ENCODE data around the gene SLC16A1.

SLC16A1 gene

GRCh38 chr1:112974646-112975045 lies 18.6 kb upstream of the SLC16A1 start:
- TF ChIP-seq NFIC (IDR thresholded peaks at IDR 0.05) = no peak
- TF ChIP-seq YY1 (IDR thresholded peaks at IDR 0.05; ENCODE audit: low read depth) = no peak
- TF ChIP-seq TAF1 (IDR thresholded peaks at IDR 0.05; ENCODE audit: low read depth) = no peak
- TF ChIP-seq RAD21 (IDR thresholded peaks at IDR 0.05; ENCODE audit: low read depth) = no peak
- no peak for TF ChIP-seq USF1 (IDR thresholded peaks at IDR 0.05)
- no peak for TF ChIP-seq CEBPB (IDR thresholded peaks at IDR 0.05)
- TF ChIP-seq TCF12 (IDR thresholded peaks at IDR 0.05; ENCODE audit: low read depth) = no peak
- no peak for TF ChIP-seq TEAD4 (IDR thresholded peaks at IDR 0.05)
- TF ChIP-seq, protein P1, sequence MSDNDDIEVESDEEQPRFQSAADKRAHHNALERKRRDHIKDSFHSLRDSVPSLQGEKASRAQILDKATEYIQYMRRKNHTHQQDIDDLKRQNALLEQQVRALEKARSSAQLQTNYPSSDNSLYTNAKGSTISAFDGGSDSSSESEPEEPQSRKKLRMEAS (IDR thresholded peaks at IDR 0.05) = no peak
- TF ChIP-seq CREB1 (IDR thresholded peaks at IDR 0.05; ENCODE audit: low read depth) = no peak
- no peak for TF ChIP-seq ZBTB7A (IDR thresholded peaks at IDR 0.05; ENCODE audit: low read depth)
- no peak for TF ChIP-seq EGR1 (IDR thresholded peaks at IDR 0.05)
- TF ChIP-seq FOXM1 (IDR thresholded peaks at IDR 0.05; ENCODE audit: borderline replicate concordance, low read depth) = no peak

DNA sequence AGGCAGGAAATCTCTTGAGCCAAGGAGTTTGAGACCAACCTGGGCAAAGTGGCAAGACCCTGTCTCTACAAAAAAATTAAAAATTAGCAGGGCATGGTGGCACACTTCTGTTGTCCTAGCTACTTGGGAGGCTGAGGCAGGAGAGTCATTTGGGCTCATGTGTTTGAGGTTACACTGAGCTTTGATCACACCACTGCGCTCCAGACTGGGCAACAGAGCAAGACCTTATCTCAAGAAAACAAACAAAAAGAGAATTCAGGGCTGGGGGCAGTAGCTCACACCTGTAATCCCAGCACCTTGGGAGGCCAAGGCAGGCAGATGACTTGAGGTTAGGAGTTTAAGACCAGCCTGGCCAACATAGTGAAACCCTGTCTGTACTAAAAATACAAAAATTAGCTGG lies 17.8 kb upstream of the SLC16A1 start:
- TF ChIP-seq, protein P1 (IDR thresholded peaks at IDR 0.05) = no peak
- no peak for TF ChIP-seq YY1 (IDR thresholded peaks at IDR 0.05; ENCODE audit: low read depth)
- no peak for TF ChIP-seq USF1 (IDR thresholded peaks at IDR 0.05)
- TF ChIP-seq, protein P2, sequence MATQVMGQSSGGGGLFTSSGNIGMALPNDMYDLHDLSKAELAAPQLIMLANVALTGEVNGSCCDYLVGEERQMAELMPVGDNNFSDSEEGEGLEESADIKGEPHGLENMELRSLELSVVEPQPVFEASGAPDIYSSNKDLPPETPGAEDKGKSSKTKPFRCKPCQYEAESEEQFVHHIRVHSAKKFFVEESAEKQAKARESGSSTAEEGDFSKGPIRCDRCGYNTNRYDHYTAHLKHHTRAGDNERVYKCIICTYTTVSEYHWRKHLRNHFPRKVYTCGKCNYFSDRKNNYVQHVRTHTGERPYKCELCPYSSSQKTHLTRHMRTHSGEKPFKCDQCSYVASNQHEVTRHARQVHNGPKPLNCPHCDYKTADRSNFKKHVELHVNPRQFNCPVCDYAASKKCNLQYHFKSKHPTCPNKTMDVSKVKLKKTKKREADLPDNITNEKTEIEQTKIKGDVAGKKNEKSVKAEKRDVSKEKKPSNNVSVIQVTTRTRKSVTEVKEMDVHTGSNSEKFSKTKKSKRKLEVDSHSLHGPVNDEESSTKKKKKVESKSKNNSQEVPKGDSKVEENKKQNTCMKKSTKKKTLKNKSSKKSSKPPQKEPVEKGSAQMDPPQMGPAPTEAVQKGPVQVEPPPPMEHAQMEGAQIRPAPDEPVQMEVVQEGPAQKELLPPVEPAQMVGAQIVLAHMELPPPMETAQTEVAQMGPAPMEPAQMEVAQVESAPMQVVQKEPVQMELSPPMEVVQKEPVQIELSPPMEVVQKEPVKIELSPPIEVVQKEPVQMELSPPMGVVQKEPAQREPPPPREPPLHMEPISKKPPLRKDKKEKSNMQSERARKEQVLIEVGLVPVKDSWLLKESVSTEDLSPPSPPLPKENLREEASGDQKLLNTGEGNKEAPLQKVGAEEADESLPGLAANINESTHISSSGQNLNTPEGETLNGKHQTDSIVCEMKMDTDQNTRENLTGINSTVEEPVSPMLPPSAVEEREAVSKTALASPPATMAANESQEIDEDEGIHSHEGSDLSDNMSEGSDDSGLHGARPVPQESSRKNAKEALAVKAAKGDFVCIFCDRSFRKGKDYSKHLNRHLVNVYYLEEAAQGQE (IDR thresholded peaks at IDR 0.05; ENCODE audit: low read depth) = no peak
- no peak for TF ChIP-seq CREB1 (IDR thresholded peaks at IDR 0.05; ENCODE audit: low read depth)
- no peak for TF ChIP-seq RAD21 (IDR thresholded peaks at IDR 0.05; ENCODE audit: low read depth)
- no peak for TF ChIP-seq EGR1 (IDR thresholded peaks at IDR 0.05)
- no peak for TF ChIP-seq CEBPB (IDR thresholded peaks at IDR 0.05)
- TF ChIP-seq ZBTB7A (IDR thresholded peaks at IDR 0.05; ENCODE audit: low read depth) = no peak
- TF ChIP-seq TAF1 (IDR thresholded peaks at IDR 0.05; ENCODE audit: low read depth) = no peak
- no peak for TF ChIP-seq FOXM1 (IDR thresholded peaks at IDR 0.05; ENCODE audit: borderline replicate concordance, low read depth)
- TF ChIP-seq TEAD4 (IDR thresholded peaks at IDR 0.05) = no peak
- TF ChIP-seq NFIC (IDR thresholded peaks at IDR 0.05) = no peak
- no peak for TF ChIP-seq TCF12 (IDR thresholded peaks at IDR 0.05; ENCODE audit: low read depth)
- no peak for TF ChIP-seq EP300 (IDR thresholded peaks at IDR 0.05; ENCODE audit: borderline replicate concordance)

DNA sequence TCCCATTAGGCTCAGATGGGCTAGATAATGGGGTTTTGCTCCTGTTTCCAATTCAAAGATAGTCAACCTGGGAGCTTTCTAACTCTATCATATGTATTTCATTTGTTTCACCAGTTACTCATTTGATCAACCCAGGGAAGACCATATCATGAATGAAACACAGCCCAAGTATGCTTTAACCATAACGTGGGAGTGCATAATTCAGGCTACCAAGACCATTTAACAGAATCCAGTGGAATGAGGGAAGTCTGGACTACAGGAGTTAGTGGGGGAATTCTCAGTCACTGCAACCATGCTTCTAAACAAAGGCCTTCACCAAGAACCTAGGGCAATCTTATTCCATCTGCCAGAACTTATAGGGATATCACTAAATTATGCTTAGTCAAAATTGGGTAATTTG lies 15.0 kb upstream of the SLC16A1 start:
- TF ChIP-seq, protein P2 (IDR thresholded peaks at IDR 0.05; ENCODE audit: low read depth) = no peak
- TF ChIP-seq NFIC (IDR thresholded peaks at IDR 0.05) (no peak), CREB1 (IDR thresholded peaks at IDR 0.05; ENCODE audit: low read depth) (no peak), TEAD4 (IDR thresholded peaks at IDR 0.05) (no peak), ZBTB7A (IDR thresholded peaks at IDR 0.05; ENCODE audit: low read depth) (no peak), EP300 (IDR thresholded peaks at IDR 0.05; ENCODE audit: borderline replicate concordance) (no peak), TCF12 (IDR thresholded peaks at IDR 0.05; ENCODE audit: low read depth) (no peak), FOXM1 (IDR thresholded peaks at IDR 0.05; ENCODE audit: borderline replicate concordance, low read depth) (no peak), TAF1 (IDR thresholded peaks at IDR 0.05; ENCODE audit: low read depth) (no peak), YY1 (IDR thresholded peaks at IDR 0.05; ENCODE audit: low read depth) (no peak), EGR1 (IDR thresholded peaks at IDR 0.05) (no peak), CEBPB (IDR thresholded peaks at IDR 0.05) (no peak)

- TF ChIP-seq, protein P1 (IDR thresholded peaks at IDR 0.05) = no peak
- TF ChIP-seq EP300 (IDR thresholded peaks at IDR 0.05; ENCODE audit: borderline replicate concordance) (no peak), TEAD4 (IDR thresholded peaks at IDR 0.05) (no peak), CEBPB (IDR thresholded peaks at IDR 0.05) (no peak)
- TF ChIP-seq, protein P2 (IDR thresholded peaks at IDR 0.05; ENCODE audit: low read depth) = no peak
Observed at GRCh38 chr1:112964347-112964746, 8.4 kb upstream of the SLC16A1 start.

Measured in Ishikawa (cell line).